Measurements from ENCODE around the gene RNF144B. TPM values are rescaled to one million over a fixed set of nuclear protein-coding genes. Genes with fewer than 3 reads are reported as not detected.

The RNF144B gene
- total RNA-seq, 1 donor from 2014 or later = 33.4 TPM

DNA sequence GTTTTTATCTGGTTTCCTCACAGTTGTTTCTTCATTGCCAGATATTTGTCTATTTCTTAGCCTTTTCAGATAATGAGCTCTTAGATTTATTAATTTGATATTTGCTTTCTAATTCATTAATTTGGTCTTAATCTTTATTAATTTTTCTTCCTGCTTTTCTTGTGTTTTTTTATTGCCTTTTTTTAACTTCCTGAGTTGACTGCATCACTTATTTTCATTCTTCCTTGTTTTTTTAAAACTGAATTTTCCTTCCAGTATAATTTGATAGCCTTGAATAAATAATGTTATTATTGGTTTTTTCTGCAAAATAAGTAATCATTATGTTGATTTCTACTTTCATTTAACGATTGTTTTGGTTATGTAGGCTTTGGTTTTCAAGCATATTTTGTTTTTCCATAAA, 91.5 kb downstream of the RNF144B start:
- DNase-seq (ENCODE audit: extremely low read depth, low read depth, low spot score) = no peak

DNA sequence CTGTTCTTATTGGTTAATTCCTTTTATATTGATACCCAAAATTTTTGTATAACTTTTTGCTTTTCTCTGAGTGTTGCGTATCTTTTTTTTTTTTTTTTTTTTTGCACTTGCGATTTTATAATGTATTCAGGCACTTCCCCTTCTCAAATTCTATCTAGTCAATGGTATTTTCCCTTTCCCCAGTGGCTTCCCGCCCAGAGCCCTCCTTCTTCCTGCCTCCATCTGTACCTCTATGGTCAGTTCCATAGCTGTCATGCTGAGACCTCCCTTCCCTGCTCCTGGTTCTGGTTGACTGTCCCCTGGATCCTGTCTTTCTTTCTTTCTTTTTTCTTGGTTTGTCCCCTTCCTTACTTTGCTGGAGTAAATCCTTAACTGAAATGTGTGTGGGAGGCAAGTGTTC, 94.7 kb downstream of the RNF144B start:
- no peak for DNase-seq (ENCODE audit: extremely low read depth, low read depth, low spot score)

DNA sequence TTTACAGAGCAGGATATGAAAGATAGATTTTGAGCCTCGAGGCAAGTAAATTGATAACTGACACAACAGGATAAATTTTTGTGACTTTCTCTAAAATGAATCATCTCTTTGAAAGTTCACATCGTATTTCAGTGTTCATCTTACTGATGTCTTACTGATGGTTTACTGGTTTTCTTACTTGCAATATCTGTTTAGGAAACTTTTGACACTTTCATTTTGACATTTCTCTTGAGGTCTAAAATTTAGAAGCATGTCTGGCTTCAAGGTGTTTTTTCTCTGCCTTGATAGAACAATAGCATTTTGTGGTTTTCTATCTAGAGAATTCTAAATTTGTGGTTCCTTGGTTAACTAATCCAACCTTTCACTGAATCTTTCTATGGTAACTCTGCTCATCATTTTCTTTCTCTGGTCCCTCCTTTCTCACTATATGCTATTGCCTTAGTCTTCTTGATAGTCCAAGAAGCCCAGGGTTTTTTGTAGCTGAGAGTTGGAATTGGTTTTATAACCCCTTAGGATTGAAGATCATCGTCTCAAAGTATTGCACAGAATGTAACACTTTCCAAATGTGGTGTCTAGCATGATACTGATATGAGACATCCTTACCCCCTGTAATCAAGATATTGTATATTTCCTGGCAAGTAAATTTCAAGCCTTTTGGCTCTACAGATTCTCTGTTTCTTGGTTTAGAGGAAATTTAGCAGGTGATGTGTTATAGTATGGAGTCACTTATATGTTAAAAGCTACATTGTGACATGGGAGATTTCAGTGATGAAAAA, 98.7 kb downstream of the RNF144B start:
- no peak for DNase-seq (ENCODE audit: extremely low read depth, low read depth, low spot score)

DNA sequence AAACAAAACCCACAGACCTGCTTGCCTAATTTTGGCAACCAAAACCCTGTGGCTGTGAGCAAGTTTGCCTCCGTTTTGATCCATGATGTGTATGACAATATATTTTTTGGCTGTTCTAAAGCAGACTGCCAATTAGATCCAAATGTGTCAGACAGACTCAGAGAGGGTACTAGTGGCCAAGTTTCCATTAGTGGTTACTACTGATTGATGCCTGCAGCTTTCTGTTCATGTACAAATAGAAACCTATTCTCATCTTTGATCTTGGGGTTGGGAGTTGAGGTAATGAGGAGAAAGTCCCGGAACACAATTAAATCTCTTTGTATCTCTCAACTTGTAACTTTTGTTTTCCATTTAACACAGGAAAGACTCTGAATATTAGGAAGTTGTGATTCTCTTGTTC, 100.9 kb downstream of the RNF144B start:
- no peak for DNase-seq (ENCODE audit: extremely low read depth, low read depth, low spot score)

DNA sequence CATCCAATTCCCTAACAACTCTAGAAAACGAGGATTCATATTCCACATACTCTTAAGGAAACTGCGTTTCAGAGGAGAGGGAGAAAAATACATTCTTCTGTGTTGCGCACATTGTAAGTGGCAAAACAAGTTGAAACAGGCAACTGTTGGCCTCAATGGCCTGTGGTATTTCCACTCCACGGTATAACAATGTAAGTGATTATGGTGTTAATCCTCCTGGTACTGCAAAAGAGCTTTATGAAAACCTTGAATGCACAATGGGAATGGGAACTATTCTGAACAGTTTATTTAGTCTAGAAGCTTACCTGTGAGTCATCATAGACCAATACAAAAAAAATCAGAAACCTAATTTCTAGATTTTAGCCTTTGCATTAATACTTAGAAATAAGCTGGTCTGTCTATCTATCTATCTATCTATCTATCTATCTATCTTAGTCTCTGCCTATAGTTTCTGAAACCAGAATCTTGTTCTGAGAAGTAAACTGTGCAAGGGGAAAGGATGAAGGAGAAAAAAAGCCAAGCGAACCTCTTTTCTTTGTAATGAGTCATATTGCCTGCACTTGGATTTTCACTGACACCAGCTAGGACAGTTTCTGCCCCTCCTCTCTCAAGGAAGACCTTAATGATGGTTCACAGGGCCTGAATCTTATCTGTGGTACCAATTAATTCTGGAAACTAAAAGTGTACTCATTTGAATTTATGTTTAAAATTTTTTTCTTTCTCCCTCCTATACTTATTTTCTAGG, 101.5 kb downstream of the RNF144B start:
- DNase-seq (ENCODE audit: extremely low read depth, low read depth, low spot score) = no peak

DNA sequence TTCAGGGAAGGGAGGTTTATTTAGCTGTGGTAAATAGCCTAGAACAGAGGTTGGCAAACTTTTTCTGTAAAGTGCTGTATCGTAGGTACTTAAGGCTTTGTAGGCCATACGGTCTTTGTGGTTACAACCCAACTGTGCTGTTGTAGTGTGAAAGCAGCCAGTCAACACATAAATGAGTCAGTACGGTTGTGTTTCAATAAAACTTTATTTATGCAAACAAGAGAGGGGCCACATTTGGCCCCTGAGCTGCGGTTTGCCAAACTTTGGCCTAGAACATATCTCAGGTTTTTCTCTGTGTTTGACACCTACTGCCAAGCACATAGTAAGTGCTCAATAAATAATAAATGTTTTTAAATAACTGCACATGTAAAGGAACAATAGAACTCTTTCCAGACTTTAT, 102.2 kb downstream of the RNF144B start:
- DNase-seq (ENCODE audit: extremely low read depth, low read depth, low spot score) = no peak

DNA sequence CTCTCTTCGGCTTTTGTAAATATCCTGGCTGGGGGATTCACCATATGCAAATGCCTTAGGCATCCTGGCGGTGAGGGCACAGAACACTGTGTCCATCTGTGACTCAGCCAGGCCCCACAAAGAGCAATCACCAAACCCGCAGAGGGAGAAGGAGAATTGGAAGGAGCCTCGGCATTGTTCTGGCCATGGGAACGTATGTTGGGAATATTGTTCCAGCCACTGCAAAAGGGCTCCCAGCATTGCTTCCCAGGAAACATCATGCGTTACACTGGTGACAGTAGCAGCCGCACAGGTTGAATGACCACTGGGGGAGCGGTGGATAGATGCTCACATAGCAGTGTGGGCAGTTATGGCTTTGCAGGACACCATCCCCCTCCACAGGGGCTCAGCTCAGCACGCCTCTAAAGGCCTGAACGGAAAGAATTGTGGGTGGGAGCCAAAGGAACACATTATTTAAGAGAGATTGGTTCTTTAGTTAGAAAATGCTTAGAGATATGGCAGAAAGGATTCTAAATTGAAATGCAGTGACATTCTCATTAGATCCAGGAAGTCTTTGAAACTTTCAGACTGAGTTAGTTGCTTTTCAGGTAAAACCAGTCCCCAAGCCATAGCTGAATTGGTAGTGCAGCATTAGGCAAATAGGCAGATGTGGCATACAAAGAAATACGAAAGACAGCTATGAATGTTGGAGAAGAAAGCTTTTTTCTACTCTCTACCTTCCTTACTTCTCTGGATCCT, 104.3 kb downstream of the RNF144B start:
- no peak for DNase-seq (ENCODE audit: extremely low read depth, low read depth, low spot score)

DNA sequence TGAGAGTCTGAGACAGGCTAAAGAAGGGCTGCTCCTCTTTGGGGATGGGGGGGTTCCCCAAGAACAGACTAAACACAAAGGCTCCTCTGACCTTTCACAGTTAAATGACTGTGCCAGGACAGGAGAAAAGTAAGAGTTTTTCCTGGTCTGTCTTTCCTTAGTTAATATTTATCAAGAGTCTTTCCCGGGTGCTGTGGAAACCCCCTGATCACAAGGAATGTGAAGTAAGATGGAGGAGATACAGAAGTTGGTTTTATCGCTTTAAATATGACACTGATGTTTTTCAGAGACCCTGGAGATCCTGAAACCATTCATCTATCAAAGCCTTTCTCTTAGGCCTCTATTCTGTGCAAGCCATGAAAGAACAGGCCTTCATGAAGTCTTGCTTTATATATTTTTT, 105.8 kb downstream of the RNF144B start:
- no peak for DNase-seq (ENCODE audit: extremely low read depth, low read depth, low spot score)

DNA sequence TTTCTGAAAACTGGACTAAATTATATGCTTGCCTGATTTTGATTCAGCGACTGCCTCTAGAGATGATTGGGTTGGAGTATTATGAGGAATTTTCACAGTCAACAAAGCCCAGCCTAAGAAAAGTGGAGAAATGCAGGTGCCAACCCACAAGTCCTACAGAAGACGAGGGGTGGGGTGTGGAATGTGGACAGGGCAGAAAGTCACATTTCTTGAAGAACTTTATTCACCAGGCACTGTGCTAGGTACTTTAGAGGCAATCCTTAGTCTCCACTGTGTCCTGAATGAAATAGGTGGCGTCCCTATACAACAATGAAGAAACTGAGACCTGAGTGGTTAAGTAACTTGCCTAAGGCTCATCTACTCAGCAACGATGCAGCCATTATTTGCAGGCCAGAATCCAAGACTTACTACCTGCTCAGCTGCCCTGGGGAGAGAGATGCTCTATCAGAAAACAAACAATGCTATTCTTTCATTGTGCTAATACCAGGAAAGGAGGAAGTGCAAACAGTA, 106.3 kb downstream of the RNF144B start:
- DNase-seq (ENCODE audit: extremely low read depth, low read depth, low spot score) = no peak

DNA sequence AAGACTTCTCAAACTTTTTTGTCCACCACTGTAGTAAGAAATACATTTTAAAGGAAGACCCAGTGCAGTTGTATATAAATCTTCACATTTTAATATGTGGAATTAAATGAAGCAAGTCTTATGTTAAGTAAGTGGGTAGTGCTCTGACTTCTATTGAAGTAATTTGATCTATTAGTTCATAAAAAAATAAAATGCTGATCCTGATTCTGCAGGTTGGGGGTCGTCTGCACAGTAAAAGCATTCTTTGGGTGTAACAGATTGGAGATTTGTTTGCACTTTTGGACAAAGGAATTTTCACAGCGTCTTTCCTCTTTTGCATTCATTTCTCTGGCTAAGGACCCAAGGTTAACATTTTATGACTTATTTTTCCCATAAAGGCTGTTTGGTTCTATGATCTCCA, 106.8 kb downstream of the RNF144B start:
- no peak for DNase-seq (ENCODE audit: extremely low read depth, low read depth, low spot score)

DNA sequence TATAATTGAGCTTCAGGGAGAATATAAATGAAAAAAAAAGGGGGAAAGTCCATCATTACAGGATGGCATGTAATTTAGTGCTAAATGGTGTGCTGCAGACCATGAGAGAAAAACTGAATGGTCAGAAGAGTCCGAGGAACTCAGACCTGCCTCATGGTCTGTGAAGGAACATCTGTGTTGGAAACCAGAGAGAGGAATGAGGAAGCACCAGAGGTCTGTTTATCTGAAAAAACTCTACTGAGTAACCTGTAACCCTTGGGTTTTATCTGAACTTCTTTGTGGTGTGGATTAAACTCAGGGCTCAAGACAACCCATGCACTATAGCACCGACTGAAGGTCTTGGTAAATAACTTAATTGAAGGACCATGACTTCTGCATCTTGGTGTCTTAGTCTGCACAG, 108.1 kb downstream of the RNF144B start:
- no peak for DNase-seq (ENCODE audit: extremely low read depth, low read depth, low spot score)

DNA sequence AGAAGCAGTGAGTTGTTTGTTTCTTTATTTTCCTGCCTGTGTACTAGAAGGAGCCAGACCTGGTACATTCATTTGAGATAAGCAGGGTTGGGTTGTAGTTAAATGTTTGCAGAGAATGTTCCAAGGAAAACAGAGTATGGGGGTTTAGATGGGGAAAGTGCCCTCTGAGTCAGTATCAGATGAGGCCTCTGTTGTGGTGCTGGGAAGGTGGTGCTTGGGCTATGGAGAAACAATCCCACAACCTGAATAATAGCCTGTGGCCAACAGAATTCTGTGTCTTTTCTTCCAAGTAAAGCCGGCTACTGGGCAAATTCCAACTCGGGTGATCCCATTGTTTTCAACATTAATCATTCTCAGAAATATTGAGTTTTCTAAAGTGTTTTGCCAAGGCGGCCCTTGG, 109.3 kb downstream of the RNF144B start:
- DNase-seq (ENCODE audit: extremely low read depth, low read depth, low spot score) = no peak

DNA sequence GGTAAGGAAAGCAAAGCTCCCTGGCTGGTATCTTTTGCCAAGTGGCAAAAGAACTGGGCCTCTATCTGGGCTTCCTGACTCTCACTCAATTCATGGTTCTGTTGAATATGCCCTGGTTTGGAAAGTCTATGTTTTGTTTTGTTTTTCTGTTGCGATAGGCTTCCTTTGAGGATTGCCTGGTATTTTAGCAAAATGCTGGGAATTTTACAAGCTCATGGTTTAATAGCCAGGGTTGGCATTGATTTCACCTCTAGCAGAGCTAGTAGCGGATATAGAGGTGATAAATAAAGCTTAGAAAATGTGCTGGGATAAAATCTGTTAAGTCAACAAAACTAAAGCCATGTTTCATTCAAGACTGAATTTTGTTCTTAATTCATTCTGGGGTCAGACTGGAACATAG, 109.9 kb downstream of the RNF144B start:
- no peak for DNase-seq (ENCODE audit: extremely low read depth, low read depth, low spot score)

DNA sequence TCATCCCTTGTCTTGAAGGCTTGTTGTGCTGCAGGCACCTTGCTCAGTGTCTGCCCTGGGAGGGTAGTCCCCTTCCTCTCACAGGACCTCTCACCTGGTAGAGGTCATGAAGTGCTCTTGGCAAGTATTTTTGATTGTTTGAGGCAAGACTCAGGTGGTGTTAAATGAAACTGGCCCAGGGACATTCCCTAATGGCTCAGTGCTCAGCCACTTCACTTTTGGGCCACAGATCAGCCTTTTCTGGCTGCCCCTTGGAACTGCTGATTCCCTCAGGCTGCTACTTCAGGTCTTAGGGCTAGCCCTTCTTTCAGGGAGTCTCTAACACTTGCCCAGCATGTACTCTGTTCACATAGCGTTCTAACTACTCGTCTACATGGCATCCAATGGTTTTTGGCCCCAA, 111.3 kb downstream of the RNF144B start:
- no peak for DNase-seq (ENCODE audit: extremely low read depth, low read depth, low spot score)

DNA sequence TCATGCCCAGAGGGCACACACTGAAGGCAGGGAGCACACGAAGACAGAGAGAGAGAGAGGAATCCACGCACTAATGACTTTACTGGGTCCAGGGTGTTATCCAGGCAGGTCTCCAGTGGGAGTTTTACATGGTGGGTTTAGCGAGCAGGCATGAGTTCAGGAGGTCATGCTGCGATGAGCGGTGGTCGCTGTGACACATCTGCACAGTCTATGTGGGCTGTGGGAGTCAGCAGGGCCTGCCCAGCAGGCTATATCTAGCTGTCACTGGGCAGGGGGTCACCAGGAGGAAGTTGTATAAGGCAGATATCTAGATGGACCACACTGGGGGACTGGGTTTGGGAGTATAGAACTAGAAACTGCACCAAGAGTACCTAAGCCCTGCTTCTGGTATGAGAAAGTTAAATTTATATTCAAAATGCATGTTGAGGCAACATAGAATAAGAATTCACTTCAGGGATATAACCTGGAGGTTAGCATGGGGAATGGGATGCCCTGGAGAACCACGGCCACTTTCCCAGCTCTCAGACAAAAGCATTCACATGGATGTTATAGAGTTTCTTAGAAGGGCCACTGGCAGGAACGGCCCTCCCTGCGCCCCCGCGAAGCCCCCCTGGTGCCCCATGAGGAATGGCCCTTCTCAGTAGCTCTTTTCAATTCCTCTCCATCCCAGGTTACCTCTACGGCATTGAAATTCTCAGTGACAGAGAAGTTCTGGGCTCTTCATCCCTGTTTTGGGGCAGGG, 113.9 kb downstream of the RNF144B start:
- DNase-seq (ENCODE audit: extremely low read depth, low read depth, low spot score) = no peak

DNA sequence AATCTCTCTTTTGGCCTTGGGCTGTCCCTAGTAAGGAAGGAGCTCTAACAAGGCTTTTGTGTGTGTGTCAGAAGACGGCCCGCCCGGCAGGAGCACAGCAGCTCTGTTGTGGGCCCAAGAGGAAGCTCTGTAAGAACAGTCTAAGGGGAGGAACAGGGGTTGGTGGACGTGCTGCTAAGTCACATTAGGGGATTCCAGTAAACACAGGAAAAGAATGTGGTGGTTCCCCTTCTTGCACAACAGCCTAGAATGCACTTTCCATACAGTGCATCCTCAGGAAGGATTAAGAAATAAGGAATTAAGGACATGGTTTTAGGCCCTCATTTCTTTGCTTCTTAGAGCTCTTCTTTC, 114.5 kb downstream of the RNF144B start:
- DNase-seq (ENCODE audit: extremely low read depth, low read depth, low spot score) = no peak

DNA sequence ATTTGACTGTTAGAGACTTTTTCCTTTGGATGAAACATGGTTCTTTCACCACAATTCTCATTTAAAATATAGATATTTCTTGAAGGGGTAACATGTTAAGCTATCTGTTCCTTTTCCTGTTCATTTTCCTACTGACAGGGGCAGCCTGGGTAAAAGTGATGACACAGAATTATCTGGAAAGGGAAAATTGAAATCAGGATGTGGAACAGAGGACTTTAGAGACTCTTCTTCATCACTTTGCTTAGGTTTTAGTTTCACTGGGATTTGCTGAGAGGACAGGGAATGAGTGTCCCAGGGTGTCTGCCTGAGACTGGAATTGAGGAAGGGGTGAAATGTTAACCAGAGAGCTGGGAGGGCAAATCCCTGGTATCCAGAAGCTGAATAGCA, 116.0 kb downstream of the RNF144B start:
- DNase-seq (ENCODE audit: extremely low read depth, low read depth, low spot score) = no peak

DNA sequence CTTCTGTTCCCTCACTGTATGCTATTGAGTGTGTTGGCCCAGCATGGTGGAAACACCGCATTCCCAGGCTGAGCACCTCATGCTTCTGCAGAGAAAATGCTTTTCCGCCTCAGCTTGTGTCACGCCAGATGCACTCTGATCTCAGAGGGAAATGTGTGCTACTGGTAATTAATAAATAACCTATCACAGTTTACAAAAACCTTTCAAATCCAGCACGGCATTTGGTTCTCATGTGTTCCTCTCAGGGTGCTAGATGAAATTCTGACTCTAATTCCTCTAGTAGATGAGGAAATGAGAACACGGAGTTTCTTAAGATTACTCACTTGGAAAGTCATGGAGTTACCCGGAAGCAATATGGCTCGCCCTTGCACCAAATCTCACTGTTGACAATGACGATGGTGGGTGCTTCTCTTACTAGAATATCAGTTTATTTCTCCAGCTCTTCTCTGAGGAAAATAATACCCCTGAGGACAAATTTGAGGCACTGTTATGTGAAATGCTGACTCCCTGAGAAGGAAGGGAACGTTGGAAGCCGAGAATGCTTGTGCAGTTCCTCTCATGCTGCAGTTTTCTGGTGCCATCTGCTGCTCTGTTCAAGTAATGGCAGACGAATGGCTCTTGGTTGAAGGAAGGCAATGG, 116.6 kb downstream of the RNF144B start:
- peak; percentile 80 for DNase-seq (ENCODE audit: extremely low read depth, low read depth, low spot score)

DNA sequence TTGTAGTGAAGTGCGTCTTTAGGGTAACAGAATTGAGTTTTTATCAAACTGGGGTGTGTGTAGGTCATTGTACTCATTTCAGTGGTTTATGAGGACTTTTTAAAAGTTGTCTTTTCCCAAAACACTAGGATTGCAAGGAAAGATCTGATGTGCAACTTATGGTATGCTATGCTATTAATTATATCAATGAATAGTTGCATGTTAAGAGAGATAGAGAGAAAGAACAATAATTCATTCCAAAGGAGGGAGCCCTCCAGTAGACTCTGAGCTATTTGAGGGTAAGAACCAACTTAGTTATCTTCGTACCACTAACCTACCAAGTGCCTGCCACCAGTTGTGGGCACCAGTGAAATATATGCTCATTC, 117.1 kb downstream of the RNF144B start:
- DNase-seq (ENCODE audit: extremely low read depth, low read depth, low spot score) = no peak

DNA sequence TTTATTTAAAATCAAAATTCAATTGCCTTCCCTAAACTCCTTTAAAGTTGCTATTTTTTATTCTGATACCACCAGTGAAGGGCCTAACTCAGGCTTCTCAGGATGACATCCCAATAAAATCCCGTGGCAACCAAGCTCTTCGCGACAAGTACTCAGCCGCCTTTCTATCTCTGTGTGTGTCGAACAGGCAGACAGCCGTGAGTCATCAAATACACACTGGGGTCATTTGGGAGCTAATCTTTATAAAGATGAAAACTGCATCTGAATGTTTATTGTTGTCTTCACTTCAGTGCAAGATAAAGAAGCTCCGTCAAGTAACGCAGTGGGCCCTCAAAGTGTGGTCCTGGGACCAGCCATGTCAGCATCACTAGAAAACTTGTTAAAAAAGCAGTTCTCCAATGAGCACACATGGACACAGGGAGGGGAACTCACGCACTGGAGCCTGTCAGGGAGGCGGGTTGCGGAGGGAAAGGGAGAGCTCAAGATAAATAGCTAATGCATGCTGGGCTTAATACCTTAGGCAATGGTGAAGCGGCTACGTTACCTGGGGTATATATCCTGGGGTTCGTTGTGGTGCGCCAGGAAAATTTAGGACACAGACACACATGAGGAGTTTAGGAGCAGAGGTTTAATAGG, 119.3 kb downstream of the RNF144B start:
- DNase-seq (ENCODE audit: extremely low read depth, low read depth, low spot score) = no peak

All from glomerular endothelial cell (primary cell).